SJSA1 (cell line): ENCODE data around the gene PHRF1. TPM values are rescaled to one million over a fixed set of nuclear protein-coding genes. Genes with fewer than 3 reads are reported as not detected.

Experiments
- DNase-seq, 2 experiments: peaks; one replicate each; pipeline ENCODE4 v3.0.0-alpha.2; 2015 to 2020; ENCODE audit warnings: low spot score in 2 of 2, low read depth in 1 of 2
- H3K27ac ChIP-seq: fragments of 250-450 bp; sonication (Bioruptor Pico); 2 replicates; pipeline ENCODE4 v1.5.1; 2020; ENCODE audit warnings: mild to moderate bottlenecking, moderate library complexity
- H3K27me3 ChIP-seq: fragments of 250-450 bp; sonication (Bioruptor Pico); replicated peaks from 2 replicates; pipeline ENCODE4 v1.5.1; 2020; ENCODE audit warnings: mild to moderate bottlenecking, moderate library complexity
- H3K36me3 ChIP-seq: fragments of 250-450 bp; sonication (Bioruptor Pico); 2 replicates; pipeline ENCODE4 v1.5.1; 2020; ENCODE audit warnings: mild to moderate bottlenecking
- H3K4me1 ChIP-seq: fragments of 250-450 bp; sonication (Bioruptor Pico); replicated peaks from 2 replicates; pipeline ENCODE4 v1.6.1; 2021; ENCODE audit warnings: mild to moderate bottlenecking
- H3K4me3 ChIP-seq: fragments of 250-450 bp; sonication (Bioruptor Pico); 2 replicates; pipeline ENCODE4 v1.5.1; 2020; ENCODE audit warnings: mild to moderate bottlenecking
- H3K9me3 ChIP-seq: fragments of 250-450 bp; sonication (Bioruptor Pico); replicated peaks from 2 replicates; pipeline ENCODE4 v1.5.1; 2020; ENCODE audit warnings: mild to moderate bottlenecking
- total RNA-seq: library from RNA; depleted of rRNA; stranded (reverse); fragments of >200 nt; shearing (Covaris generic); gene quantifications from 2 replicates; pipeline ENCODE4 v1.2.3, GENCODE V29; 2014

Gene PHRF1
- total RNA-seq, 1 experiment from 2014 or later, result 21.7 TPM

DNA sequence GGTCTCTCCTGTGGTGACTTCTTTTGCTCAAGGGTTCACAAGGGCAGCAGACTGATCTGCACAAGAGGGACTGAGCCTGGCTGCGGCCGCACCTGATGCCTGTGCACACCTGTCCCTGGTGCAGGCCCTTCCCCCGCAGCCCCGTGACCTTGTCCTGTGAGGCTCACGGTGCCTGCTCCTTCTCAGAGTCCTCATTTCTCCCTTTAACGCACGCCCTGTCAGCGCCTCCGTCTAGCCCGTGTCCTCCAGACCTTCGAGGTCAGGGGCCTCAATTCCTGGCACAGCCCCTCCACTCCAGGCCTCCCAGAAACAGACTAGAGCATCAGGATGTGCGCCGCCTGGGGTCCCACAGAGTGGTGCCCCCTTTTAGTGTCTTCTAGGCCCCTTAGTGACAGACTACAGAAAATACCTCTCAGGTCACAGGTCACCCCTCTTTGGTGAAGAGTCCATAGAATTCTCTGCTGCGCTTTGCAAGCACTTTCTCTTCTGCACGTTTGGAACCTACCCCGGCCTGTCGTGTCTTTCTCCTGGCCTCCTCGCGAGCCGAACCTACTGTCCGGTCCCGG, 59.8 kb downstream of the PHRF1 start:
- no peaks in the 10 kb centered on the region for H3K36me3 ChIP-seq
- H3K4me3 ChIP-seq, result no peak overlapping the region
- no peaks in the 10 kb centered on the region for H3K27me3 ChIP-seq
- H3K9me3 ChIP-seq, result no peaks in the 10 kb centered on the region
- DNase-seq, result no peak
- no peaks in the 10 kb centered on the region for H3K4me1 ChIP-seq
- no peak overlapping the region for H3K27ac ChIP-seq

DNA sequence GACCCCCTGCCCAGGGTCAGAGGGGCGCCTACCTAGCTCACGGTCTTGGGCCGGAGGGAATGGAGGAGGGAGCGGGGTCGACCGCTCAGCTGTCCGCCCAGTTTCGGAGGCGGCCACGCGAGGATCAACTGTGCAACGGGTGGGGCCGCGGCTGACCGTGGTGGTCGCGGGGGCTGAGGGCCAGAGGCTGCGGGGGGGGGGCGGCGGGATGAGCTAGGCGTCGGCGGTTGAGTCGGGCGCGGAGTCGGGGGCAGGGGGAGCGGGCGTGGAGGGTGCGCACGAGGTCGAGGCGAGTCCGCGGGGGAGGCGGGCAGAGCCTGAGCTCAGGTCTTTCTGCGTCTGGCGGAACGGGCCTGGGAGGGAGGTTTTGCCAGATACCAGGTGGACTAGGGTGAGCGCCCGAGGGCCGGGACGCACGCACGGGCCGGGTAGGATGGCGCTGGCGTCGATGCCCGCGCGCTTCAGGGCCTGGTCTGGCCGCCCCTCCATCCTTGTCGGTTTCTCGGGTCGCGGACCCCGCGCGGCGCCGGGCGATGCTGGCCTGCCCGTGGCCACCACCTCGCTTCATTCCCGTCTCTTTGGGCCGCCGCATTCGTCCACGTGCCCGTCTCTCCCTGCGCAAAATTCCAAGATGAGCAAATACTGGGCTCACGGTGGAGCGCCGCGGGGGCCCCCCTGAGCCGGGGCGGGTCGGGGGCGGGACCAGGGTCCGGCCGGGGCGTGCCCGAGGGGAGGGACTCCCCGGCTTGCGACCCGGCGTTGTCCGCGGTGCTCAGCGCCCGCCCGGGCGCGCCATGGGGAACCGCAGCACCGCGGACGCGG, 60.5 kb downstream of the PHRF1 start, which contains the start of gene DRD4:
Gene DRD4 (plus strand): TSS at position 759 of the 822 bp plus-strand sequence. CDS start 36 bp downstream, at position 795.
- Histone ChIP-seq H3K4me3 (no peak within 1 kb of the TSS), H3K27ac (no peak within 1 kb of the TSS), H3K27me3 (no peaks in the 10 kb centered on the region), H3K4me1 (no peaks in the 10 kb centered on the region), H3K36me3 (no peaks in the 10 kb centered on the region), H3K9me3 (no peaks in the 10 kb centered on the region)
- DNase-seq, result no peak

GRCh38 chr11:637333-637592, 61.0 kb downstream of the PHRF1 start:
- H3K27ac ChIP-seq, result no peak overlapping the region
- no peaks in the 10 kb centered on the region for H3K36me3 ChIP-seq
- H3K27me3 ChIP-seq, result no peaks in the 10 kb centered on the region
- H3K4me1 ChIP-seq, result no peaks in the 10 kb centered on the region
- no peak for DNase-seq
- no peak overlapping the region for H3K4me3 ChIP-seq
- no peaks in the 10 kb centered on the region for H3K9me3 ChIP-seq

DNA sequence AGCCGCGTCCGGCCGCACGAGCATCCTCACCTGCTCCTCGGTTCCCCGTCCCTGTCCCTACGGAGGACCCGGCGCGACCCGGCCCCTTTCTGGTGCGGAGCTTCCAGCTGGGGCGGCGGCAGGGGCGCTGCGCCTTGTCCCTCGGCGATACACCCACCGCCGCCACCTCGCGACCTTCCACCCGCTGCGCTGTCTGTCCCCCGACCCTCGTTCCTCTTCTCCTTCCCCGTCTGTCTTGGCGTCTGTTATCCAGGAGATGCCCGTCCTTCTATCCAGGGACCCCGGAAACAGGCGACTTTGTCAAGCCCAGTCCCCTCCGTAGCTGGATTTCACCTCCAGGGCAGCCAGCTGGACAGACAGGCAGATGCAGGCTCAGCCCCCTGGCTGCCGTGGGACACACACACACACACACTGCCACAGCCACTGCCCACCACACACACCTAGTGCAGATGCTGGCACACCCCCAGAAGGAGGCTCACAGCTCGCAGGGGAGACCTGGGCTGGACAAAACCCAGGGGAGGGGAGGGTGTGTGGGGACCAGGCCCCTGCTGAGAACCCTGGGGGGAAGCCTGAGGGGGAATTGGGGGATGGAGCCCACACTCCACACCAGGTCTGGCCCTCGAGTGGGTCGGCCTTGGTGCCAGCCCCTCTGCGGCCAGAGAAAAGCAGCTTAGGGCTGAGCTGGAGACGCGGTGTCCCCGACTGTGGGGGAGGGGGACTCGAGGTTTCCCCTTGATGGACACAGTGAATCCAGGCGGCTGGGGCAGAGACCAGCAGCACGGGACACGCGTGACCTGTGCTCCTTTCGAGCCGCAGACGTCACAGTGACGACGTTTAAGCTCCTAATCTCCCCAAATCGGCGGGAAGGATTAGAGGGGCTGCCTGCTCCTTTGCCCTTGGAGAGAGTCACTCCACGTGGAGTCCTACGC, 61.6 kb downstream of the PHRF1 start:
- no peaks in the 10 kb centered on the region for H3K27me3 ChIP-seq
- H3K4me1 ChIP-seq, result no peaks in the 10 kb centered on the region
- H3K4me3 ChIP-seq, result no peak overlapping the region
- no peak for DNase-seq
- H3K9me3 ChIP-seq, result no peaks in the 10 kb centered on the region
- no peaks in the 10 kb centered on the region for H3K36me3 ChIP-seq
- no peak overlapping the region for H3K27ac ChIP-seq

DNA sequence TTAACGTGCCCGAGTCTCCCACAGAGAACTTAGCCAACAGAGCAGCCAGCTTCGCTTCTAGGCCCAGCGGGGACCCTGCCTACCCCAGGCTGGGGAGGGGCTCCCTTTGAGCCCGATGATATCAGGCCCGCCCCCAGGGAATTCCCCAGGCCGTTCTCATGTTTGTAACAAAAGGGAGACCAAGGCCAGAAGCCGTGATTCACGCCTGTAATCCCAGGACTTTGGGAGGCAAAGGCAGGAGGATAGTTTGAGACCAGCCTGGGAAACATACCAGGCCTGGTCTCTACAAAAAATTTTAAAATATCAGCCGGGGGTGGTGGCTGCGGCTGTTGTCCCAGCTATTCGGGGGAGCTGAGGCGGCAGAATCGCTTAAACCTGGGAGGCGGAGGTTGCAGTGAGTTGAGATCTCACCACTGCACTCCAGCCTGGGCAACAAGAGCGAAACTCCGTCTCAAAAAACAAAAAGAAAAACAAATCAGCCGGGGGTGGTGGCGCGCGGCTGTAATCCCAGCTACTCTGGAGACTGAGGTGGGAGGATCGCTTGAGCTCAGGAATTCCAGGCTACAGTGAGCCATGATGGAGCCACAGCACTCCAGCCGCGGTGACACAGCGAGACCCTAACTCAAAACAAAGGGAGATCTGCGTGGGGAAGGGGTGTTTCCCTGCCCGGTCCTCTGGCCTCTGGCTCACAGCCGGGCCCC, 62.5 kb downstream of the PHRF1 start:
- no peak for DNase-seq
- H3K36me3 ChIP-seq, result no peaks in the 10 kb centered on the region
- H3K27me3 ChIP-seq, result no peaks in the 10 kb centered on the region
- H3K4me1 ChIP-seq, result no peaks in the 10 kb centered on the region
- no peak overlapping the region for H3K4me3 ChIP-seq
- H3K9me3 ChIP-seq, result no peaks in the 10 kb centered on the region
- H3K27ac ChIP-seq, result no peak overlapping the region

DNA sequence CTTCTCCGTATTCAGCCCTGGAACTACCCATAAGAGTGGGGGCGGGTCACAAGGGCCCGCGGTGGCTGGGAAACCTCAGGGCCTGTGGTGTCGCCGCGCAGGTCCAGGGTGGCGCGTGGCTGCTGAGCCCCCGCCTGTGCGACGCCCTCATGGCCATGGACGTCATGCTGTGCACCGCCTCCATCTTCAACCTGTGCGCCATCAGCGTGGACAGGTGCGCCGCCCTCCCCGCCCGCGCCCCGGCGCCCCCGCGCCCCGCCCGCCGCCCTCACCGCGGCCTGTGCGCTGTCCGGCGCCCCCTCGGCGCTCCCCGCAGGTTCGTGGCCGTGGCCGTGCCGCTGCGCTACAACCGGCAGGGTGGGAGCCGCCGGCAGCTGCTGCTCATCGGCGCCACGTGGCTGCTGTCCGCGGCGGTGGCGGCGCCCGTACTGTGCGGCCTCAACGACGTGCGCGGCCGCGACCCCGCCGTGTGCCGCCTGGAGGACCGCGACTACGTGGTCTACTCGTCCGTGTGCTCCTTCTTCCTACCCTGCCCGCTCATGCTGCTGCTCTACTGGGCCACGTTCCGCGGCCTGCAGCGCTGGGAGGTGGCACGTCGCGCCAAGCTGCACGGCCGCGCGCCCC, 63.2 kb downstream of the PHRF1 start:
- no peaks in the 10 kb centered on the region for H3K9me3 ChIP-seq
- no peak for DNase-seq
- H3K4me3 ChIP-seq, result no peak overlapping the region
- no peaks in the 10 kb centered on the region for H3K36me3 ChIP-seq
- no peaks in the 10 kb centered on the region for H3K4me1 ChIP-seq
- H3K27me3 ChIP-seq, result no peaks in the 10 kb centered on the region
- no peak overlapping the region for H3K27ac ChIP-seq

DNA sequence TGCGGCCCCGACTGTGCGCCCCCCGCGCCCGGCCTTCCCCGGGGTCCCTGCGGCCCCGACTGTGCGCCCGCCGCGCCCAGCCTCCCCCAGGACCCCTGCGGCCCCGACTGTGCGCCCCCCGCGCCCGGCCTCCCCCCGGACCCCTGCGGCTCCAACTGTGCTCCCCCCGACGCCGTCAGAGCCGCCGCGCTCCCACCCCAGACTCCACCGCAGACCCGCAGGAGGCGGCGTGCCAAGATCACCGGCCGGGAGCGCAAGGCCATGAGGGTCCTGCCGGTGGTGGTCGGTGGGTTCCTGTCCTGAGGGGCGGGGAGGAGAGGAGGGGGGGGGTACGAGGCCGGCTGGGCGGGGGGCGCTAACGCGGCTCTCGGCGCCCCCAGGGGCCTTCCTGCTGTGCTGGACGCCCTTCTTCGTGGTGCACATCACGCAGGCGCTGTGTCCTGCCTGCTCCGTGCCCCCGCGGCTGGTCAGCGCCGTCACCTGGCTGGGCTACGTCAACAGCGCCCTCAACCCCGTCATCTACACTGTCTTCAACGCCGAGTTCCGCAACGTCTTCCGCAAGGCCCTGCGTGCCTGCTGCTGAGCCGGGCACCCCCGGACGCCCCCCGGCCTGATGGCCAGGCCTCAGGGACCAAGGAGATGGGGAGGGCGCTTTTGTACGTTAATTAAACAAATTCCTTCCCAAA, 63.9 kb downstream of the PHRF1 start:
- Histone ChIP-seq H3K36me3 (no peaks in the 10 kb centered on the region), H3K9me3 (no peaks in the 10 kb centered on the region), H3K4me3 (no peak overlapping the region), H3K27ac (no peak overlapping the region), H3K4me1 (no peaks in the 10 kb centered on the region), H3K27me3 (no peaks in the 10 kb centered on the region)
- DNase-seq, result no peak

DNA sequence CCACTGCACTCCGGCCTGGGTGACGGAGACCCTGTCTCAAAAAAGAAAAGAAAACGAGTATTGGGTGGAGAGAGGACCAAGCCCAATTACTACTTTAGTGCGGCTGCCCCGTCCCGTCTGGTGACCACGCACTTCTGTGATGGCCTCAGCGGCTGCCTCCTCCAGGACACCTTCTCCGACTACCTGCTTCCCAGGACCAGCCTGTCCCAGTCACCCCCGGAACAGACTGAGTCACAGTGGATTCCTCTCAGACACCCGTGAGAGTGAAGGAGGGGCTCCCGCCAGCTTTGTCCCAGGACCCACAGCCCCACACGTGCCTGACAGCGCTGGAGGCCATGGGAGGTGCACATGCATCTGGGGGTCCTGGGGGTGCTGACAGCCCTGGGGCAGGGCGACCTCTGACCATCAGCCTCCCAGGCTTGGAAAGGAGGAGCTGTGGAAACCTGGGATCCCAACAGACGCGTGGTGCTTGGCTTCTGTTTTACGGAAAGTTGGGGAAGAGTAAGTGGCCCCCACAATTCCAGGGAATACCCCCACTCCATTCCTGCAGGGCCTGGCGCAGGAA, 65.6 kb downstream of the PHRF1 start:
- no peaks in the 10 kb centered on the region for H3K4me1 ChIP-seq
- no peak overlapping the region for H3K4me3 ChIP-seq
- H3K36me3 ChIP-seq, result no peaks in the 10 kb centered on the region
- H3K9me3 ChIP-seq, result no peaks in the 10 kb centered on the region
- no peaks in the 10 kb centered on the region for H3K27me3 ChIP-seq
- H3K27ac ChIP-seq, result no peak overlapping the region
- no peak for DNase-seq

DNA sequence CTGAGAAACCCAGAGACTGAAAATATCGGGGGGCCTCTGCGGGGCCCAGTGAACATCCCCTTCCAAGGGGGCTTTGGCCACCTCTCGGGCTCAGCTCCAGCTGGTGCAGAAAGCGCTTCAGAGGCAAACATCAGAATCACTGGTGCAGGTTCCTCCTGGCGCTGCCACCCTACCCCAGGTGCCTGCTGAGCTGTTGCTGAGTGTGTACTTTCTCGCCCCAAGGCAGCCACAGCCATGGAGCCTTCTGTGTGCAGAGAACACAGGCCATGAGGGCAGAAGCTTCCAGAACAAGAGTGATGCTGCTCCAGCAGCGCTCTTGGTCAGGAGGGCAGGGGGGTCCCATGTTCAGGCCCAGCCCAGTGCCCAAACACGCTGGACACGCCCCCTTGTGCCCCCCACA, 67.1 kb downstream of the PHRF1 start:
- Histone ChIP-seq H3K4me1 (no peaks in the 10 kb centered on the region), H3K27ac (no peak overlapping the region), H3K36me3 (no peaks in the 10 kb centered on the region), H3K27me3 (no peaks in the 10 kb centered on the region), H3K9me3 (no peaks in the 10 kb centered on the region), H3K4me3 (no peak overlapping the region)
- no peak for DNase-seq

DNA sequence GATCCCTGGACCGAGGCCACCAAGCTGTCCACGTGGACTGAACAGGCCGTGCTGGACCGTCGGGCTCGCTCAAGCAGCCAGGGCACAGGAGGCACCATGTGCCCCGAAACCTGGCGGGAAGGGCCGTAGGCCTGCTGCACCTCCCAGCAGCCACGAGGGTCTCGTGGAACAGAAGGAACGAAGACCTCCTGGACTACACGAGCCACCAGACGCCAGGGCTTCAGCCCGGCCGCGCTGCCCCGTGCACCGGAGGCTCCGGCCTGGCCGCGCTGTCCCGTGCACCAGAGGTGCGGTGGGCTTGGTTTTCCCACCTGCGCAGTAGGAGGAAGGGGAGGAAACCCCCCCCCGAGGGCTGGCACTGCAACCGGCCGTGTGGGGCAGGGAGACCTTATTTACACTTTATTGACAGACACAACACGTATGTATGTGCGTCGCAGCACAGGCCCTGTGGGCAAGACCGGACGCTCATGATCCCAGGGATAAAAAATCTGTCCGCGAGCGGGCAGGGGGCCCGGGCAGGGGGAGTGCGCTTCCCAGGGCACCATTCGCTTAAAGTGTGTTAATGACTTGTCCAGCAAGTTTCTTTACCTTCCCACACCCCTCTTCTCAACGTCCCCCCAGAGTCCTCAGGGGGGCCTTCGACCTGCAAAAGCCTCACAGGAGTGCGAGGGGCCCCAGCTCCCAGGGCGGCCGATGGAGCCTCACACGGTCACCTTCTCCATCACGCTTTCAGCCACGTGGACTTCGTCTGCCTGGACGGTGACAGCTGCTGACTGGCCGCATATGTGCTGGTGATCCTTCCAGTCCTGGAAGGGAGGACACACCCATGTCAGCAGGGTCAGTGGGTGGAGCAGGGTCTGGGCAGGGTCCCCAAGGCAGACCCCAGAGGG, 67.8 kb downstream of the PHRF1 start:
- H3K27me3 ChIP-seq, result no peaks in the 10 kb centered on the region
- no peak for DNase-seq
- H3K9me3 ChIP-seq, result no peaks in the 10 kb centered on the region
- H3K36me3 ChIP-seq, result no peaks in the 10 kb centered on the region
- no peak overlapping the region for H3K27ac ChIP-seq
- H3K4me3 ChIP-seq, result no peak overlapping the region
- H3K4me1 ChIP-seq, result no peaks in the 10 kb centered on the region

GRCh38 chr11:645536-645935, 69.3 kb downstream of the PHRF1 start:
- H3K9me3 ChIP-seq, result no peaks in the 10 kb centered on the region
- no peaks in the 10 kb centered on the region for H3K27me3 ChIP-seq
- no peak overlapping the region for H3K4me3 ChIP-seq
- H3K27ac ChIP-seq, result no peak overlapping the region
- no peaks in the 10 kb centered on the region for H3K36me3 ChIP-seq
- no peak for DNase-seq
- no peaks in the 10 kb centered on the region for H3K4me1 ChIP-seq

GRCh38 chr11:646214-646613, 69.9 kb downstream of the PHRF1 start:
- no peaks in the 10 kb centered on the region for H3K27me3 ChIP-seq
- H3K9me3 ChIP-seq, result no peaks in the 10 kb centered on the region
- DNase-seq, result no peak
- no peaks in the 10 kb centered on the region for H3K36me3 ChIP-seq
- H3K27ac ChIP-seq, result no peak overlapping the region
- H3K4me3 ChIP-seq, result no peak overlapping the region
- no peaks in the 10 kb centered on the region for H3K4me1 ChIP-seq
